Muscle of back (tissue), 13 donors: ENCODE data around the gene ANXA8. TPM values are rescaled to one million over a fixed set of nuclear protein-coding genes. Genes with fewer than 3 reads are reported as not detected.
A peak's percentile ranks its signal among the peaks of the same experiment; 100 is the strongest.
"Not testable (repeated sequence)": the region's sequence is repeated elsewhere in the genome, so short reads cannot be mapped to it uniquely, and the experiment has no call there.

ENCODE experiments used
- DNase-seq, 3 donors: peaks; one replicate each; pipeline versions ENCODE4 v3.0.0 to v3.0.0-alpha.2; 2013
- long read RNA-seq, 9 donors: transcript quantifications; one replicate each; lab custom pipeline, GENCODE V29; 2026
- polyA plus RNA-seq, 10 donors: library from polyadenylated mRNA; unstranded; fragments of 120-200 nt; gene quantifications; one replicate each; pipeline ENCODE4 v1.2.1, GENCODE V29; 2013; ENCODE audit not compliant: insufficient read length in 10 of 10

ANXA8 gene, protein sequence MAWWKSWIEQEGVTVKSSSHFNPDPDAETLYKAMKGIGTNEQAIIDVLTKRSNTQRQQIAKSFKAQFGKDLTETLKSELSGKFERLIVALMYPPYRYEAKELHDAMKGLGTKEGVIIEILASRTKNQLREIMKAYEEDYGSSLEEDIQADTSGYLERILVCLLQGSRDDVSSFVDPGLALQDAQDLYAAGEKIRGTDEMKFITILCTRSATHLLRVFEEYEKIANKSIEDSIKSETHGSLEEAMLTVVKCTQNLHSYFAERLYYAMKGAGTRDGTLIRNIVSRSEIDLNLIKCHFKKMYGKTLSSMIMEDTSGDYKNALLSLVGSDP
- polyA plus RNA-seq: 1 to 10 TPM in 2 of 10 donors, under 1 TPM in 5, not detected in 3; 0.10 to 3.5 (median 0.26) TPM
- long read RNA-seq, donor 1: 0 reads
- long read RNA-seq, donor 2: 0 reads
- long read RNA-seq, donor 3: 0 reads
- long read RNA-seq, donor 4: 0 reads
- long read RNA-seq, donor 5: 0 reads
- long read RNA-seq, donor 6: 0 reads
- long read RNA-seq, donor 7: 0 reads
- long read RNA-seq, donor 8: 0 reads
- long read RNA-seq, donor 9: 0 reads

GRCh38 chr10:47483923-47484322, at the start of gene ANXA8:
Gene ANXA8, minus strand, starts transcription at chr10:47484115. Its CDS starts 182 bp downstream, at chr10:47483933.
- DNase-seq: not testable (repeated sequence)

DNA sequence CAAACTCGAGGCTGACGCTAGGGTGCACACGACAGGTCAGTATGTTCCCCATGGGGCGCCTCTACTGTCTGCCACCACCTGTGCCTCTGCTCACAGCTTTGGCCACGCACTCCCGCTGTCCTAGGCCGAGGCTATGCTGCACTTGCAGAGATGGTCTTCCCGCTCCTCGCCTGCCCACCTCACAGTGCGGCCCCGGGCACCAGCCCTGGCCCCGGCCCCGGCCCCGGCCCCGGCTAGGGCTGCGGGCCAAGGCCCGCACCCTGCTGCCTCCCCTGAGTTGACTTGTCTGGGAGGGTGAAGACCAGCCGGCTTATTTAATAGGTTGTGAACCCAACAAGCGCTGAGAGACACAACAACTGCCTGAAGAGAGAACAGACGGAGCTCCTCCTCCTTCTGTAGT, 39.6 kb upstream of the ANXA8 start, which contains the start of gene AGAP9:
Gene AGAP9, minus strand, starts transcription at position 164 of the 400 bp plus-strand sequence. Its CDS starts 112 bp downstream, at position 52.
- DNase-seq: not testable (repeated sequence)

- DNase-seq: peak; percentile 8 to 70 (median 53)
Observed at GRCh38 chr10:47502313-47502712, 18.4 kb upstream of the ANXA8 start.

DNA sequence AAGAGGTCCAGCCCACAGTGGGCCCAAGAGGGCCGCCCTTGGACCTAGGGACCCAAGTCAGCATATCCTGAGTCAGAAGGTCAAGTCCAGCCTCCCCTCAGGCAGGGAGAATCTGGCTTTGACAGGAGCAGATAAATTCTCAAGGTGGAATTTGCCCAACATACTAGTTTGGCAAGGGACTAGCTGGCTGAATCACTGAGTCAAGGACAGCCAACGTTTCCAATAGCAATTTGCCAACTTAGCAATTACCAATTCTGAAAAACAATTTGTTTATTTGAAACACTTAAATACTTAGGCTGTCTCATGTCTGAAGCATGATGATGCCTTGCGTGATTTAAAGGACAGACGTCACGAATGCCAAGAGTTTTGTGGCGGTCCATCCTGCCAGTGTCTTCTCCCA, 10.3 kb upstream of the ANXA8 start:
- not testable (repeated sequence) for DNase-seq

DNA sequence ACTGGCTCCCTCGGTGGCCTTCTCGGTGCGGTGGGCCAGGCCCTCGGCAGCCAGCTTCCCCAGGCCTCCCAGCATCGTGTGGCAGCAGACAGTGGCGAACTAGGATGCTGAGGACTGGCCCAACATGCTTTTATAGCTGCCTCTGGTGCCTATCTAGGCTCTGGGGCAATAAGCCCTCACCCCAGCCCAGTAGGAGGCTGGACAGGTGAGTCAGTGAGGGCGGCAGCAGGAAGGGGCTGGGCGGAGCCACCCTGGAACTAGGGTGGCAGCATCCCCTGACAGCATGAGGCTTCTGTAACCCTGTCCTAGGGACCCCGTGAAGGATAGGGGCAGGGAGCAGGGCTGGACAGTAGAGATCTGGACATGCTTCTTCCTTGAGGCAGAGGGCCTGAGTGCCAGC, 7.7 kb upstream of the ANXA8 start, which contains the start of gene FAM25G:
Gene FAM25G, minus strand, starts transcription at position 101 of the 400 bp plus-strand sequence. Its CDS starts 26 bp downstream, at position 75.
- DNase-seq: not testable (repeated sequence)

DNA sequence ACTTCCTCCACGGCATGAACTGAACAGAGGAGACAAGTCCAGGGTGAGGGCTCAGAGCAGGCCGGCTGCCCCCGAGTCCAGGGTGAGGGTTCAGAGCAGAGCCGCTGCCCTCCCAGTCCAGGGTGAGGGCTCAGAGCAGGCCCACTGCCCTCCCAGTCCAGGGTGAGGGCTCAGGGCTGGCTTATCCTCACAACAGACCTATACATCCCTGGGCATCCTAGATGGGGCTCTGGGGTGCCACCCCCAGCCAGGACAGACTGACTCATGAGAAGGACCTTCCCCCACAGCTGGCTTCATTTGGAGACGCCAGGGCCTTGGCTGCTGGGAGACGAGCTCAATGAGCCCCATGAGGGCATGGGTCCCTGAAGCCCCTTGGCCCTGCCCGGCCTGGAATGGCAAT, 5.7 kb upstream of the ANXA8 start:
- DNase-seq: not testable (repeated sequence)

DNA sequence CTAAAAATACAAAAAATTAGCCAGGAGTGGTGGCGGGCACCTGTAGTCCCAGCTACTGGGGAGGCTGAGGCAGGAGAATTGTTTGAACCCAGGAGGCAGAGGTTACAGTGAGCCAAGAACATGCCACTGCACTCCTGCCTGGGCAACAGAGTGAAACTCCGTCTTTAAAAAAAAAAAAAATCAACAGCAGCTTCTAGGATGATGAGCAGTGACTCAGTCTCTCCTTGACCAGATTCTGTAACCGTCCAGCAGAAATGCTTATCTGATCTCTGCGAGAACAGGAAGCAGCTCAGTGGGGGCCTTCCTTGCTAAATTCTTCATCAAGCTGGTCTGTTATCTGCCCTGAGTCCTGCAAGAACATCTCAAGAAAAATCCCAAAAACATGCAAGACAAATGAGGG, 2.0 kb upstream of the ANXA8 start:
- DNase-seq: peak in 1 of 3 donors; percentile 17

GRCh38 chr10:47484786-47485185, 871 bp upstream of the ANXA8 start:
- not testable (repeated sequence) for DNase-seq

DNA sequence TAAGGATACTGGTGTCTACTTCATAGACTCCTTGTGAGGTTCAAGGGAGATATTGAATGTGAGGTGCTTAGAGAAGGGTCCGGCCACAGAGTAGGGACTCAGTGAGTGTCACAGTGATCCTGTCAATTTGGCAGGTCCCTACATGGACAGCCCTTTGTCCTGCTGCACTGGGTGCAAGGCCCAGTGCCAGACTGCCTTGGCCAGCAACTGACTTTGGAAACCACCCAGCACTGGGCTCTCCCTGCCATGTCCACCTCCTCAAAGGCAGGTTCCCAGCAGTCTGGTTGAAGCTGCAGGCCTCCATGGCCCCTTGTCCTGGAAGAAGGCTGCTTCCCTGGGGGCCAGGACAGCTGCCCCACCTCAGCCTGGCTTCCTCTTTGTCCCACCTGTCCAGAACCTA, 1.5 kb downstream of the ANXA8 start:
- not testable (repeated sequence) for DNase-seq

DNA sequence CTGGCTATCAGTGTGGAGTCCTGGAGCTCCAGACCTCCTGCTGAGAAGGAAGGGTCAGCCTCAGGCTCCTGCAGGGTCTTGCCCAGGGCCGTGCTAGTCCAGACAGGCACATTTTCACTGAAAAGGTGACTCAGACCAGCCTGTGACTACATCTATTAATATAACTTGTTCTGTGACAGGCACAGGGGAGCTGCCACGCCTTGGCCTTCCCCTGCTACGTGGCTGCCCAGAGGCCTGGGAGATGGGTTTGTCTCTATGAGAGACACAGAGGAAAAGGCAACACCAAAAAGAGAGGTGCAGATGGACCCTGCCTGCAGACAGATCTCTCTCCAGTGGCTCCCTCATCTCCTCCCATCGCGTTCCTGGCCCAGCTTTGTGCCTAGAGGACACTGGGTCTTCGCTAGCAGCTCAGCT, 2.1 kb downstream of the ANXA8 start:
- not testable (repeated sequence) for DNase-seq

DNA sequence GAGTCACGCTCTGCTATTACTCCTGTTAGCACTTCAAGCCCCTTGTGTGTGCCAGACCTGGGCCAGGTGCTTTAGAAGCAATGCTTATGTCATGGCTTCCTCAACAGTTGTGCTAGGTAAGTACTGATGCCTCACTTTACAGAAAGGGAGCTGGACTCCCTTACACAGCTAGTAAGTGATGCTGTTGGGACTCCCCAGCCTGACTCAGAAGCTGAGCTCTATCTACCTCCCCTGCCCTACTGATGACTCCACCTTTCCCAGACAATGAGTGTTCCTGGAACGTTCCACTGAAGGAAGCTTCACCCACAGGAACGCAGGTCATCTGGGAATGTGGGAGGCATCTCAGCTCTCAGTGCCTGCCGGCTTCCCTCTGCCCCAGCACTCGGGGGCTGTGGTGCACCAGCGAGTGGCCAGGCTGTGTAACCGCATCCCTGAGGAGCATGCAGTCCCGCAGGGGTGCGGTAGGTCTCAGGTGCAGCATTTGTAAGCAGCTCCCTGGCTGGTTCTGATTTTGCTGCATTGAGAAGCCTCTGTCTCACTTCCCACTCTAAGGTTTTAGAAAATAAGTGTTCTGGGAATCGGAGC, 2.6 kb downstream of the ANXA8 start:
- DNase-seq: not testable (repeated sequence)

GRCh38 chr10:47480133-47480532, 3.8 kb downstream of the ANXA8 start:
- DNase-seq: not testable (repeated sequence)

DNA sequence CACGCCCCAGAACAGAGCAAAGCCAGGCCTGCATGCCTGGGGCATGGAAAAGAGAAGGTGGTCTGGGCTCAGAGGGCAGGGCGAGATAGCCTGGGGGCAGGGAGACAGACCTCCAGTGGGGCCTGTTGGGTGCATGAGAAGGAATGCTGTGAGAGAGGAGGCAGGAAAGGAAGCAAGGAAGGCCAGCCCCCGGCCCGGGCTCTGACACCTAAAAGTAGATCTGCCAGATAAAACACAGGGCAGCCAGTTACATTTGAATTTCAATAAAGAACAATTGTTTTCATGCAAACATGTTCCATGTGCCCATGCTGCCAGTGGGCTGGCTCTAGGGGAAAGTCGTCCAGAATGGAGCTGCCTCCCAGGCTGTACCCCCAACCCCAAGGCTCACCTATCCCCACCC, 5.8 kb downstream of the ANXA8 start:
- not testable (repeated sequence) for DNase-seq

DNA sequence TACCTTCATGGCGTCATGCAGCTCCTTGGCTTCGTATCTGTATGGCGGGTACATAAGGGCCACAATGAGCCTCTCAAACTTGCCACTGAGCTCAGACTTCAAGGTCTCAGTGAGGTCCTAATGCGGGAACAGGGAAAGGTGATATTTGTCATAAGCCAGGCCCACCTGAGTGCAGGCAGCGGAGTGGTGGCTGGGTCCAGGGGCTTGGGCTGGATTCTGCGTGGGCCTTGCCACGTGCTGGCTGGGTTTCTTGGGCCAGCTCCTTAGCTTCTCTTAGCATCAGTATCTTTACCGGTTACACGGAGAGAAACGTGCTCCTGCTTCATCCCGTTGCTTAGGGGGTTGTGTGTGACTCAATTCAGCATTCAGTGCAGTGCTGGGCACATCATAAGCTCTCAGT, 6.8 kb downstream of the ANXA8 start:
- DNase-seq: not testable (repeated sequence)

- DNase-seq: not testable (repeated sequence)
Observed at GRCh38 chr10:47475101-47475500, 8.8 kb downstream of the ANXA8 start.

DNA sequence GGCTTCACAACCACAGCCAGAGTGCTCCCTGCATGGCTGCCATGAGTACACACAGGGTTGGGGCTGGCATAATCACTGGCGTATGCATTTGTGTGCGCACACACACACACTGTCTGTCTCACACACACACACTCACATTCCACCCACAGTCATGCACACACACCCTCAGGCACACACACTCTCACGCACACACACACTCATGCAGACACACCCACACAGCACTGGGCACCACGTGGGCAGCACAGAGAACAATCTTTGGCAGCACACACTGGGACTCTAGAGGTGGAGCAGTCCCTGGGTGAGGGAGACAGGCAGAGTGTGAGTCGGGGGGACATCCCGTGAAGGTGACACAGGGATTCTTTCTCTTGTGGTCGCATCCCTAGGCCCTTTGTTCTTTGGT, 10.4 kb downstream of the ANXA8 start:
- not testable (repeated sequence) for DNase-seq

GRCh38 chr10:47472647-47473046, 11.3 kb downstream of the ANXA8 start:
- not testable (repeated sequence) for DNase-seq

- DNase-seq: not testable (repeated sequence)
Observed at GRCh38 chr10:47472072-47472471, 11.8 kb downstream of the ANXA8 start.

- not testable (repeated sequence) for DNase-seq
Observed at GRCh38 chr10:47468731-47469528, 15.0 kb downstream of the ANXA8 start.

- DNase-seq: not testable (repeated sequence)
Observed at GRCh38 chr10:47467957-47468356, 16.0 kb downstream of the ANXA8 start.

DNA sequence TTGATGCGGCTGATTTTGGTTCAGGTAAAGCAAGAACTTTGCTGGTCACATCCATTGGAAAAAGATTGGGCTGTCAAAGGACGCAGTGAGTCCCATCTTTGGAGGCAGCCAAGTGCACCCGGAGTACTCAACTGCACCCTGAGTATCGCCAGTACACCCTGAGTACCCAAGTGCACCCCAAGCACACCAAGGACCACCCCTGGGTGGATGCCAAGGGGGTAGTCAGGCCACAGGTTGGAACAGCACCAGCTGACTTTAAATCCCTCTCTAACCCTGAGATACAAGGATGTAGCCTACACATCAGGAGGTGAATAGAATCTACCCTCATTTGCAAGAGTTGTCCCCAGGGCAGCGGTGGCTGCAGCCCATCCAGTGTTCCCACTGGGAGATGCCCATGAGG, 16.5 kb downstream of the ANXA8 start:
- DNase-seq: not testable (repeated sequence)
